Gastroesophageal sphincter (tissue), 3 donors: ENCODE results near the gene ARHGEF16.

ENCODE experiments used
- CTCF ChIP-seq, 4 experiments: fragments of 200-600 bp in 2 of 4; fragments of 450-650 bp in 2 of 4; sonication (generic) in 1 of 4; IDR thresholded peaks; one replicate each; pipeline ENCODE4 v1.5.1; 2017 to 2019; ENCODE audit warnings: antibody characterized with exemption in 4 of 4, mild to moderate bottlenecking in 2 of 4, moderate library complexity in 2 of 4
- POLR2A ChIP-seq, 2 donors: fragments of 450-650 bp; IDR thresholded peaks; one replicate each; pipeline ENCODE4 v1.6.1; 2017; ENCODE audit warnings: antibody characterized with exemption in 2 of 2, mild to moderate bottlenecking in 2 of 2, moderate library complexity in 1 of 2

GRCh38 chr1:3461934-3462275 is 7.4 kb downstream of the ARHGEF16 start:
- TF ChIP-seq POLR2A (IDR thresholded peaks at IDR 0.05) (no peak), CTCF (IDR thresholded peaks at IDR 0.05) (no peak)
